ENCODE measurements around the gene ZCCHC7.

GRCh38 chr9:37371565-37372464, 251.4 kb downstream of the ZCCHC7 start:
- TF ChIP-seq CTCF (IDR thresholded peaks at IDR 0.05) (no peak), POLR2A (IDR thresholded peaks at IDR 0.05) (no peak)
